ENCODE measurements around the gene SALL4.

DNA sequence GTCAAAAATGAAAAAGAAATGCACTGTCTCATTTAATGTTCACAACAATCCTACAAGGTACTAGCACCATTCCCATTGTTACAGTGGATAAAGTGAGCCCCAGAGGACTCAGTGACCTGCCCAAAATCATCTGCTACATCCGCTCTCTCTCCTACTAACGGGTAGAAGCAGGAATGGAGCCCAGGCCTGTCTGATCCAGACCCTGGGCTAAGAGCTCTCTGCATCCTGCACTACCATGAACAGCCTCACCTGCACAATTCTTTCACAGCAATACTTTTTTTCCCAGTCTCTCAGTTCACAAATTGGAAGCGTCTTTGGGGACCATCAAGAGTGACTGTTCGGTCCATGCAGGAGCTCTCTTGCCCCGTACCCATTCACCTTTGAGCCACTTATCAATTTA is 65.4 kb downstream of the SALL4 start:
- TF ChIP-seq, protein P1, sequence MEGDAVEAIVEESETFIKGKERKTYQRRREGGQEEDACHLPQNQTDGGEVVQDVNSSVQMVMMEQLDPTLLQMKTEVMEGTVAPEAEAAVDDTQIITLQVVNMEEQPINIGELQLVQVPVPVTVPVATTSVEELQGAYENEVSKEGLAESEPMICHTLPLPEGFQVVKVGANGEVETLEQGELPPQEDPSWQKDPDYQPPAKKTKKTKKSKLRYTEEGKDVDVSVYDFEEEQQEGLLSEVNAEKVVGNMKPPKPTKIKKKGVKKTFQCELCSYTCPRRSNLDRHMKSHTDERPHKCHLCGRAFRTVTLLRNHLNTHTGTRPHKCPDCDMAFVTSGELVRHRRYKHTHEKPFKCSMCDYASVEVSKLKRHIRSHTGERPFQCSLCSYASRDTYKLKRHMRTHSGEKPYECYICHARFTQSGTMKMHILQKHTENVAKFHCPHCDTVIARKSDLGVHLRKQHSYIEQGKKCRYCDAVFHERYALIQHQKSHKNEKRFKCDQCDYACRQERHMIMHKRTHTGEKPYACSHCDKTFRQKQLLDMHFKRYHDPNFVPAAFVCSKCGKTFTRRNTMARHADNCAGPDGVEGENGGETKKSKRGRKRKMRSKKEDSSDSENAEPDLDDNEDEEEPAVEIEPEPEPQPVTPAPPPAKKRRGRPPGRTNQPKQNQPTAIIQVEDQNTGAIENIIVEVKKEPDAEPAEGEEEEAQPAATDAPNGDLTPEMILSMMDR (IDR thresholded peaks at IDR 0.05): no peak
- TF ChIP-seq POLR2A (IDR thresholded peaks at IDR 0.05): no peak

Data from upper lobe of left lung (tissue), 4 donors.